Upper lobe of left lung (tissue), 4 donors: ENCODE measurements around the gene CENPU.

Experiments used
- EP300 ChIP-seq, 4 donors: sonication (generic); formaldehyde crosslinking; IDR thresholded peaks; one replicate each; pipeline ENCODE4 v1.5.1; 2017; ENCODE audit warnings: antibody characterized with exemption in 4 of 4, control low read depth in 2 of 4
- POLR2AphosphoS5 ChIP-seq, 2 donors: sonication (generic); formaldehyde crosslinking; IDR thresholded peaks; one replicate each; pipeline ENCODE4 v1.5.1; 2017; ENCODE audit warnings: antibody characterized with exemption in 2 of 2

DNA sequence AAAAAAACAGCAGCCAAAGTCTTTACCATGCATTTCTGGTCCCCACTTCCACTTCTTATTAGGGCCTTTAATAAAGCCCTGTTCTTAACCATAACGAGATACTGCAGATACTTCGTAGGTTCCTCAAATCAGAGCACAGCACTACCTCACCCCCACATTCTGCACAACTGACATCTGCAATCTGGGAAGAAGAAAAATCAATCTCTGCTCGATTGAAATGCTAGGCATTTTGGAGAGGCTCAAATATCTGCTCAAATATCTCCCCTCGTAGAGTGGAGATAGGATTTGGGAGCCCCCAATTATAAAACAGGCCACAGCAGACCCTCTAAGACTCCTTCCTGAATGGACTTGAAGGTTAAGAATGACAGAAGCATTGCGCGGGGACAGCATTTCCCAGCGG, 40.3 kb upstream of the CENPU start:
- TF ChIP-seq EP300 (IDR thresholded peaks at IDR 0.05) (no peak), POLR2AphosphoS5 (IDR thresholded peaks at IDR 0.05) (no peak)
